Measurements from ENCODE around the gene HBS1L.
A peak's percentile ranks its signal among the peaks of the same experiment; 100 is the strongest.

Gene HBS1L

DNA sequence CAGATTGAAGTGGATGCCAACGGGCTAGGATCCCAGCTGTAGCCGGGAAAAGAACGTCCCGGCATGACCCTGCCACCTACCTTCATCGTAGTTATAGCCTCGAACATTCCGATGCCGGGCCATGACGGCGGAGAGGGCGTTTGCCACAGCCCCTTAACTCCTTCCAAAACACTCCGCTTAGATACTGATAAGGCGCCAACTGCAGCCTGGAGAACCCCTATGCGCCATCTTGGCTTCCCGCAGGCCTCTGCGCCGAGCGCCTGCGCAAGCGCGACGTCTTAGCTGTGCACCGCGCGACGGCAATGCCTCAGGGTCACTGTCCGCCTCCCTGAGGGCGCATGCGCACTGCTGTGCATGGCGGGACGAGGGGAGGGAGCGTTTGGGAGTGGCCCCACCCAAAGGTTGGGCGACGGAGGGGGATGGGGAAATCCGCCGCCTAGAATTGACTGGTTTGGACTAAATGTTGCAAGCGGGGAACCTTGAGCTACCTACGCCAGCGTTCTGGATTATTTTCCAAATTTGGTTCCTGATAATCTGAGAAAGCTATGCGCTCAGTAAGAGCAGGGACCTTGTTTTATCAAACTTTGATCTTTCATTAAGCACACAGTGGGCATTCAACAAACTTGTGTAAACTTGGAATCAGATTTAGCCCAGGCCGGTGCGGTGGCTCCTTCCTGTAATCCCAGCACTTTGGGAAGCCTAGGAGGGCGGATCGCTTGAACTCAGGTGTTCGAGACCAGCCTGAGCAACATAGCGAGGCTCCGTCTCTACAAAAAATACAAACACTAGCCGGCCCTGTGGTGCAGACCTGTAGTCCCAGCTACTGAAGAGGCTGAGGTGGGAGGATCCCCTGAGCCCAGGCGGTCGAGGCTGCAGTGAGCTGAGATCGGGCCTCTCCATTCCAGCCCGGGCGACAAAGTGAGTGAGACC lies at the start of gene HBS1L:
Gene HBS1L (minus strand): TSS at position 254 of the 930 bp plus-strand sequence. CDS start 131 bp downstream, at position 123.
- TF ChIP-seq, protein P1, sequence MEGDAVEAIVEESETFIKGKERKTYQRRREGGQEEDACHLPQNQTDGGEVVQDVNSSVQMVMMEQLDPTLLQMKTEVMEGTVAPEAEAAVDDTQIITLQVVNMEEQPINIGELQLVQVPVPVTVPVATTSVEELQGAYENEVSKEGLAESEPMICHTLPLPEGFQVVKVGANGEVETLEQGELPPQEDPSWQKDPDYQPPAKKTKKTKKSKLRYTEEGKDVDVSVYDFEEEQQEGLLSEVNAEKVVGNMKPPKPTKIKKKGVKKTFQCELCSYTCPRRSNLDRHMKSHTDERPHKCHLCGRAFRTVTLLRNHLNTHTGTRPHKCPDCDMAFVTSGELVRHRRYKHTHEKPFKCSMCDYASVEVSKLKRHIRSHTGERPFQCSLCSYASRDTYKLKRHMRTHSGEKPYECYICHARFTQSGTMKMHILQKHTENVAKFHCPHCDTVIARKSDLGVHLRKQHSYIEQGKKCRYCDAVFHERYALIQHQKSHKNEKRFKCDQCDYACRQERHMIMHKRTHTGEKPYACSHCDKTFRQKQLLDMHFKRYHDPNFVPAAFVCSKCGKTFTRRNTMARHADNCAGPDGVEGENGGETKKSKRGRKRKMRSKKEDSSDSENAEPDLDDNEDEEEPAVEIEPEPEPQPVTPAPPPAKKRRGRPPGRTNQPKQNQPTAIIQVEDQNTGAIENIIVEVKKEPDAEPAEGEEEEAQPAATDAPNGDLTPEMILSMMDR (IDR thresholded peaks at IDR 0.05; ENCODE audit: insufficient read depth, low read length, poor library complexity, severe bottlenecking): no peak

DNA sequence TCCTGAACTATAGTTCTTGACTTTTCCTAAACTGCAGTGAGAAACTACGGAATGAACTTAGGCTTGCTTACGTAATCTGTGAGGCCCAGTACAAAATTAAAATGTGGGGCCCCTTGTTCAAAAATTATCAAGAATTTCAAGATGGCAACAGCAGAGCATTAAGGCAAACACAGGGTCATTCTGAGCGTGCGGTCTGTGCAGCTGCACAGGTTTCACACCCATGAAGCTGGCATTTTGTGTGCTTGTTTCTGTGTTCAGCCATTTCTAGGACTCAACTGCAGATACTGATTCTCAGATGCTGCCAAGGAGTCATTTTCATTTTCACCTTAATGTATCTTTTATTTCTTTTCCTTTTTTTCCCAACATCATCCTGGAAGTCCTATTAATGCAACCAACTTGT lies 49.6 kb upstream of the HBS1L start:
- H3K4me3 ChIP-seq (replicated peaks; ENCODE audit: low read depth, low read length): no peak overlapping the region
- TF ChIP-seq, protein P1 (IDR thresholded peaks at IDR 0.05; ENCODE audit: insufficient read depth, low read length, poor library complexity, severe bottlenecking): no peak
- H3K36me3 ChIP-seq (ENCODE audit: control insufficient read depth, insufficient read depth, low read length): no peaks in the 10 kb centered on the region
- DNase-seq (ENCODE audit: extremely low read depth, insufficient read length): no peak
- no peaks in the 10 kb centered on the region for H3K27me3 ChIP-seq (replicated peaks; ENCODE audit: control insufficient read depth, insufficient read depth, low read length)

More for the DNA sequence above, at the start of gene HBS1L:
- Histone ChIP-seq H3K27me3 (replicated peaks; ENCODE audit: control insufficient read depth, insufficient read depth, low read length) (no peaks in the 10 kb centered on the region), H3K36me3 (ENCODE audit: control insufficient read depth, insufficient read depth, low read length) (peaks cover 3% of the 10 kb centered on the region; the same call in 1 of the 2 replicates), H3K4me3 (replicated peaks; ENCODE audit: low read depth, low read length) (peak within 1 kb of the TSS; percentile 93)
- DNase-seq (ENCODE audit: extremely low read depth, insufficient read length): peak; percentile 99

DNA sequence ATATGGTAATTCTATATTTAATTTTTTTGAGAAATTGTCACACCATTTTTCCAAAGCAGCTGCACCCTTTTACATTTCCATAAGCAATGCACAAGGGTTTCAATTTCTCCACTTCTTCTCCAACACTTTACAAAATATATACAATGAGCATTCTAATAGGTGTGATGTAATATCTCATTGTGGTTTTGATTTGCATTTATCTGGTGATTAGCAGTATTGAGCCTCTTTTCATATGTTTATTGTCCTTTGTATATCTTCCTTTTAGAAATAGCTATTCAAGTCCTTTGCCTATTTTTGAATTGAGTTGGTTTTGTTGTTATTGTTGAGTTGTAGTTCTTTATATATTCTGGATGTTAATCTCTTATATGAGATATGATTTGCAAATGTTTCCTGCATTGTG lies 47.6 kb upstream of the HBS1L start:
- H3K27me3 ChIP-seq (replicated peaks; ENCODE audit: control insufficient read depth, insufficient read depth, low read length): no peaks in the 10 kb centered on the region
- no peaks in the 10 kb centered on the region for H3K36me3 ChIP-seq (ENCODE audit: control insufficient read depth, insufficient read depth, low read length)
- no peak overlapping the region for H3K4me3 ChIP-seq (replicated peaks; ENCODE audit: low read depth, low read length)
- no peak for DNase-seq (ENCODE audit: extremely low read depth, insufficient read length)
- TF ChIP-seq, protein P1 (IDR thresholded peaks at IDR 0.05; ENCODE audit: insufficient read depth, low read length, poor library complexity, severe bottlenecking): no peak

DNA sequence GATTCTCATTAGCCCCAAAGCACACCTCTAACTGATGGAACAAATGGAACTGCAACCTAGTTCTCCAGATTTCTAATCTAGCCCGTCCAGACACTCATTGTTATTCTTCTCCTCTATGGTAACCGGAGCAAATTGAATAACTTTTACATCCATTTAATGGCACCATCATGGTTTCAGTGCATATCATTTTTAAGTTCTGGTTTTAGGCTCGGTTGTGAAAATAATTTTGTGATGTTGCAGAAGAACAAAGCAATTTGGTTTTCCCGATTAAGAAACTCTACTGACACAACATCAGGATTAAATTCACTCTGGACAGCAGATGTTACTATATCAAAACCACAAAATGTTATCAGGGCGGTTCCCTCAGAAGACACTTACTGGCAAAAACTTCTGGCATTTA lies 42.5 kb upstream of the HBS1L start:
- no peaks in the 10 kb centered on the region for H3K27me3 ChIP-seq (replicated peaks; ENCODE audit: control insufficient read depth, insufficient read depth, low read length)
- no peak for DNase-seq (ENCODE audit: extremely low read depth, insufficient read length)
- TF ChIP-seq, protein P1 (IDR thresholded peaks at IDR 0.05; ENCODE audit: insufficient read depth, low read length, poor library complexity, severe bottlenecking): no peak
- H3K4me3 ChIP-seq (replicated peaks; ENCODE audit: low read depth, low read length): no peak overlapping the region
- no peaks in the 10 kb centered on the region for H3K36me3 ChIP-seq (ENCODE audit: control insufficient read depth, insufficient read depth, low read length)

DNA sequence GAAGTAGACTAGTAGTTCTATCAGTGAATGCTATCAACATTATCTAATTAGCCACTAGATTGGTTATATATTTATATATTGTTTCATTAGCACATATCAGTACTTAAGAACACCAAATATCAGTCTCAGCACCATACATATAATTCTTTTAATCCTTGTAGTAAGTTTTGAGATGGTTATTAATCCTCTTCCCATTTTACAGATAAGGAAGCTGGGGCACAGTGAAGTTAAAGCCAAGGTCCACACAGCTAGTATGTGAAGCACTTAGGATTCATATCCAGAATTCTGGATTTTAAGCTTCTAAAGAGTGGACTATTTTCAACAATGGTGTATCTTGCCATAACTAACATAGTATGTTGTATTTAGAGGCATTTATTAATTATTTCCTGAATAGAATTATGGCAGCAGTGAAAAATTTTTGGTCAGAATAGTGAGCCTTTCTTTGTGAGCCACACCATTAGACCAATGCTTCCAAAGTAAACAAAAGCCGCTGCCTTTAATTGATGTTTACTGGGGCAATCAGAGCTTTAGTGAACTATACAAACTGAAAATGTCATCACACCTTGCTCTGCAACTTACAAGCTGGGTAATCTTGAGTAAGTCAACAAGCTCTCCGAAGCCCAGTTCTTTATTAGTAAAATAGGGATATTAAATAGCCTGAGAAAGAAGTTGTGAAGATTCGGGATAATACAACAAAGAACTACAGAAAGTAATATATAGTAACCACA lies 41.9 kb upstream of the HBS1L start:
- TF ChIP-seq, protein P1 (IDR thresholded peaks at IDR 0.05; ENCODE audit: insufficient read depth, low read length, poor library complexity, severe bottlenecking): no peak
- Histone ChIP-seq H3K4me3 (replicated peaks; ENCODE audit: low read depth, low read length) (no peak overlapping the region), H3K36me3 (ENCODE audit: control insufficient read depth, insufficient read depth, low read length) (no peaks in the 10 kb centered on the region), H3K27me3 (replicated peaks; ENCODE audit: control insufficient read depth, insufficient read depth, low read length) (no peaks in the 10 kb centered on the region)
- DNase-seq (ENCODE audit: extremely low read depth, insufficient read length): no peak

All from GM06990 (cell line).